AG04450 (cell line): ENCODE results near the gene GNB1L. TPM values are rescaled to one million over a fixed set of nuclear protein-coding genes. Genes with fewer than 3 reads are reported as not detected.
"Not testable (repeated sequence)": the region's sequence is repeated elsewhere in the genome, so short reads cannot be mapped to it uniquely, and the experiment has no call there.

Experiments used
- CTCF ChIA-PET: fragments of 300-600, 350-600 bp; formaldehyde crosslinking; extraction: SDS; loops from one replicate; lab custom pipeline; 2022; ENCODE audit warnings: antibody characterized with exemption, inconsistent platforms; lab: Charles Lee
- POLR2A ChIA-PET: fragments of 350-600 bp; formaldehyde crosslinking; extraction: SDS; loops from one replicate; lab custom pipeline; 2021; ENCODE audit warnings: antibody characterized with exemption, inconsistent platforms; lab: Yijun Ruan, JAX
- DNase-seq: peaks from one replicate; pipeline ENCODE4 v3.0.0-alpha.2; 2011; ENCODE audit warnings: low read depth, low spot score
- H3K27ac ChIP-seq: one replicate; pipeline ENCODE4 v1.5.1; 2012; ENCODE audit warnings: low read depth, low read length, control low read depth
- H3K27me3 ChIP-seq: one replicate; pipeline ENCODE4 v1.6.0; 2012; ENCODE audit warnings: low read length; ENCODE audit not compliant: control insufficient read depth, insufficient read depth
- H3K4me3 ChIP-seq: 2 replicates; pipeline ENCODE4 v1.5.1; 2011; ENCODE audit warnings: mild to moderate bottlenecking, low read depth, low read length, control low read depth
- H3K9me3 ChIP-seq: 2 replicates; pipeline ENCODE4 v1.5.1; 2012; ENCODE audit warnings: low read length; ENCODE audit not compliant: control insufficient read depth, insufficient read depth
- polyA plus RNA-seq: library from polyadenylated mRNA; depleted of rRNA; stranded (reverse); fragments of >200 nt; gene quantifications from 2 replicates; pipeline ENCODE4 v1.2.3, GENCODE V29; 2011
- TF ChIP-seq, protein P1 (sequence below): IDR thresholded peaks from 2 replicates; pipeline ENCODE4 v1.5.1; 2011; ENCODE audit warnings: low read depth, low read length, control low read depth, inconsistent platforms

The GNB1L gene
- polyA plus RNA-seq, 1 experiment: 1.3 TPM

- no peaks in the 10 kb centered on the region for H3K9me3 ChIP-seq
- TF ChIP-seq, protein P1, sequence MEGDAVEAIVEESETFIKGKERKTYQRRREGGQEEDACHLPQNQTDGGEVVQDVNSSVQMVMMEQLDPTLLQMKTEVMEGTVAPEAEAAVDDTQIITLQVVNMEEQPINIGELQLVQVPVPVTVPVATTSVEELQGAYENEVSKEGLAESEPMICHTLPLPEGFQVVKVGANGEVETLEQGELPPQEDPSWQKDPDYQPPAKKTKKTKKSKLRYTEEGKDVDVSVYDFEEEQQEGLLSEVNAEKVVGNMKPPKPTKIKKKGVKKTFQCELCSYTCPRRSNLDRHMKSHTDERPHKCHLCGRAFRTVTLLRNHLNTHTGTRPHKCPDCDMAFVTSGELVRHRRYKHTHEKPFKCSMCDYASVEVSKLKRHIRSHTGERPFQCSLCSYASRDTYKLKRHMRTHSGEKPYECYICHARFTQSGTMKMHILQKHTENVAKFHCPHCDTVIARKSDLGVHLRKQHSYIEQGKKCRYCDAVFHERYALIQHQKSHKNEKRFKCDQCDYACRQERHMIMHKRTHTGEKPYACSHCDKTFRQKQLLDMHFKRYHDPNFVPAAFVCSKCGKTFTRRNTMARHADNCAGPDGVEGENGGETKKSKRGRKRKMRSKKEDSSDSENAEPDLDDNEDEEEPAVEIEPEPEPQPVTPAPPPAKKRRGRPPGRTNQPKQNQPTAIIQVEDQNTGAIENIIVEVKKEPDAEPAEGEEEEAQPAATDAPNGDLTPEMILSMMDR: no peak
- no peaks in the 10 kb centered on the region for H3K27me3 ChIP-seq
- H3K27ac ChIP-seq: no peak overlapping the region
- no peak overlapping the region for H3K4me3 ChIP-seq
- ChIA-PET CTCF (interaction anchor here (1.2 kb wide), 1 partner anchor 116 kb away, joined by 3 read pairs; no protein-coding TSS in a partner anchor), POLR2A (interaction anchor here (1.4 to 1.5 kb wide), 2 partner anchors 9 to 22 kb away, joined by 3 to 5 read pairs; partner anchors contain the start of genes GNB1L and RTL10)
- DNase-seq: no peak
Measured at GRCh38 chr22:19832476-19833108, 22.1 kb downstream of the GNB1L start.

DNA sequence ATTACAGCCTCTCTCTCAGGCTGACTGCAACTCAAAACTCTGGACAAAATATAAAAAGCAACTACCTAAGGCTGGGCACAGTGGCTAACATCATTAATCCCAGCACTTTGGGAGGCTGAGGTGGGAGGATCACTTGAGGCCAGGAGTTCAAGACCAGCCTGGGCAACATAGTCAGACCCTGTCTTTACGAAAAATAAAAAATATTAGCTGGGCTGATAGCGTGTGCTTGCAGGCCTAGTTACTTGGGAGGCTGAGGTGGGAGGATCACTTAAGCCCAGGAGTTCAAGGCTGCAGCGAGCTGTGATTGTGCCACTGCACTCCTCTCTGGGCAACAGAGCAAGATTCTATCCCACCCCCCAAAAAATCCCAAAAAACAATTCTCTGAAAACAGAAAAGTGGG is 22.7 kb downstream of the GNB1L start:
- POLR2A ChIA-PET: interaction anchor here (1.4 to 1.5 kb wide), 2 partner anchors 10 to 22 kb away, joined by 3 to 5 read pairs; partner anchors contain the start of genes GNB1L and RTL10
- not testable (repeated sequence) for H3K27ac ChIP-seq, H3K9me3 ChIP-seq, DNase-seq, H3K27me3 ChIP-seq, H3K4me3 ChIP-seq
- CTCF ChIA-PET: interaction anchor here (1.2 kb wide), 1 partner anchor 116 kb away, joined by 3 read pairs; no protein-coding TSS in a partner anchor

DNA sequence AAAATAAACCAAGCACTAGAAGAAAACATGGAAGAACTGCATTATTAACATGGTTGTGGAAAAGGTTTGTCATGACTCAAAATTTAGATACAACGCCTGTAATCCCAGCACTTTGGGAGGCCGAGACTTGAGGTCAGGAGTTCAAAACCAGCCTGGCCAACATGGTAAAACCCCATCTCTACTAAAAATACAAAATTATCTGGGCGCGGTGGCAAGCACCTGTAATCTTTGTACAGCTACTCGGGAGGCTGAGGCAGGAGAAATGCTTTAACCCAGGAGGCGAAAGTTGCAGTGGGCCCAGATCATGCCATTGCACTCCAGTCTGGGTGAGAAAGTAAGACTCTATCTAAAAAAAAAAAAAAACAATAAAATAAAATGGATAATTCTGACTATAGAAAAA is 23.7 kb downstream of the GNB1L start:
- Histone ChIP-seq H3K27ac (no peak overlapping the region), H3K9me3 (no peaks in the 10 kb centered on the region), H3K4me3 (no peak overlapping the region), H3K27me3 (no peaks in the 10 kb centered on the region)
- ChIA-PET POLR2A (no interaction called here), CTCF (interaction anchor here (0.6 kb wide), 1 partner anchor 74 kb away, joined by 3 read pairs; no protein-coding TSS in a partner anchor)
- TF ChIP-seq, protein P1: no peak
- DNase-seq: no peak

DNA sequence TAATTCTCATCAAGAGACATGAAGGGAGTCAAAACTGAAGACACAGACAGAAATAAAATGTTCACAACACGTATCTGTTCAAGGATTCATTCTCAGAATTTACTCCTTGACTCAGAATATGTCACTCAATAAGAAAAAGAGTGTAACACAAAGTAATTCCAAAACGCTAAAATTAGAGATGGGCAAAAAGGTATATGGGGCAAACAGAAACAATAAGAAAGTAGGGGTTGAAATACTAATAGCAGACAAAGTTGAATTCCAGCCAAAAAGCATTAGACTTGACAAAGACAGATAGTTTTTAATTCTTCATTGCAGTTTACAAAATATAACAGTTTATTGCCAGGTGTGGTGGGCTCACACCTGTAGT is 26.7 kb downstream of the GNB1L start:
- CTCF ChIA-PET: no interaction called here
- no peak overlapping the region for H3K4me3 ChIP-seq
- H3K27me3 ChIP-seq: no peaks in the 10 kb centered on the region
- DNase-seq: no peak
- H3K9me3 ChIP-seq: no peaks in the 10 kb centered on the region; the same call in 1 of the 2 replicates
- POLR2A ChIA-PET: no interaction called here
- no peak overlapping the region for H3K27ac ChIP-seq
- TF ChIP-seq, protein P1: no peak

DNA sequence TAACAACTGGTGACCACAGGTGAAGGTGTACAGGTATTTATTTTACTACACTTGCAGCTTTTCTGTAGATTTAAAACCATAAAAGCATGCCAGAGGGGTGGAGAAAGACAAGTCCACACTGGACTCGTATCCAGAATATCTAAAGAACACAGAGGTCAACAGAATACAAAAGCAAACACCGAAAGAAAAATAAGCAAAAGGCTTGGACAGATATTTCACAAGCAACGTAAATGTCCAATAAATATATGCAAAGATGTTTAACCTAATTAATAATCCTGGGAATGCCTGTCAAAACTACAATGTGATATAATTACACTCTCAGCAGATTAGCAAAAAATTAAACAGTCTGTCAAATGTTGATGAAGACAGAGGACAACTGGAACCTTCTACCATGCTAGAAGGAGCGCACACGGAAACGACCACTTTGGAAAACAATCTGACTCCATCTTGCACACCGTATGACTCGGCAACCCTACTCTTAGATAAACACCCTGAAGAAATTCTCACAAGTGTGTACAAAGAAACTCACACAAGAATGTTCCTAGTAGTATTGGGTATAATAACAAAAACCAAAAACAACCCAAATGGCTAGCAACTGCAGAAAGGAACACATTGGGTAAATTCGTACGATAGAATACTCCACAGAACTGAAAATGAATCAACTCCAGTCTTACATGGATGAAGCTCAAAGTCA is 27.2 kb downstream of the GNB1L start:
- H3K9me3 ChIP-seq: no peaks in the 10 kb centered on the region; the same call in 1 of the 2 replicates
- TF ChIP-seq, protein P1: no peak
- H3K4me3 ChIP-seq: no peak overlapping the region
- ChIA-PET CTCF (no interaction called here), POLR2A (no interaction called here)
- no peak overlapping the region for H3K27ac ChIP-seq
- no peak for DNase-seq
- H3K27me3 ChIP-seq: no peaks in the 10 kb centered on the region
